ENCODE results near the gene VGLL4. TPM values are rescaled to one million over a fixed set of nuclear protein-coding genes. Genes with fewer than 3 reads are reported as not detected.

VGLL4 gene
- total RNA-seq, 1 experiment from 2014 or later, result 46.3 TPM

- Histone ChIP-seq H2AFZ (ENCODE audit: low read length) (no peak overlapping the region), H3K79me2 (ENCODE audit: low read length) (no peaks in the 10 kb centered on the region), H3K27me3 (ENCODE audit: low read length) (no peaks in the 10 kb centered on the region), H3K9me2 (replicated peaks; ENCODE audit: low read length) (no peaks in the 10 kb centered on the region), H3K27ac (ENCODE audit: low read length) (no peak overlapping the region), H3K4me1 (ENCODE audit: insufficient read depth, low read length) (peaks cover 12% of the 10 kb centered on the region), H3K9ac (ENCODE audit: low read length) (no peak overlapping the region), H3K4me3 (ENCODE audit: low read length) (no peak overlapping the region), H3K4me2 (ENCODE audit: low read length) (no peak overlapping the region), H3K9me3 (ENCODE audit: low read length) (no peaks in the 10 kb centered on the region), H3F3A (ENCODE audit: low read length, unreplicated experiment) (no peaks in the 10 kb centered on the region), H3K36me3 (ENCODE audit: low read depth, low read length) (no peaks in the 10 kb centered on the region), H4K20me1 (ENCODE audit: low read length) (no peaks in the 10 kb centered on the region)
- TF ChIP-seq EZH2 (IDR thresholded peaks at IDR 0.05; ENCODE audit: low read length, unreplicated experiment), result no peak
- intact Hi-C loops (cut with micrococcal nuclease), result no loop called here
- ChIA-PET CTCF (no interaction called here), POLR2A (ENCODE audit: unreplicated experiment) (no interaction called here)
- no peak for DNase-seq
- no TSS peak for BruUV-seq (replicated peaks)
- ATAC-seq, result no peak
Observed at GRCh38 chr3:11543141-11543947, 100.4 kb downstream of the VGLL4 start.

GRCh38 chr3:11542551-11542950 lies 101.2 kb downstream of the VGLL4 start:
- H3K27ac ChIP-seq (ENCODE audit: low read length), result no peak overlapping the region
- no peak for TF ChIP-seq EZH2phosphoT487 (IDR thresholded peaks at IDR 0.05; ENCODE audit: borderline replicate concordance, low read length)
- no peak for TF ChIP-seq EZH2 (IDR thresholded peaks at IDR 0.05; ENCODE audit: low read length, unreplicated experiment)
- no peak for TF ChIP-seq CTCF (conservative IDR thresholded peaks at IDR 0.05; ENCODE audit: low read depth, low read length)
- no peak overlapping the region for H2AFZ ChIP-seq (ENCODE audit: low read length)
- H3K36me3 ChIP-seq (ENCODE audit: low read depth, low read length), result no peaks in the 10 kb centered on the region
- no peaks in the 10 kb centered on the region for H3F3A ChIP-seq (ENCODE audit: low read length, unreplicated experiment)
- no peaks in the 10 kb centered on the region for H3K9me2 ChIP-seq (replicated peaks; ENCODE audit: low read length)
- H4K20me1 ChIP-seq (ENCODE audit: low read length), result no peaks in the 10 kb centered on the region
- H3K9me3 ChIP-seq (ENCODE audit: low read length), result no peaks in the 10 kb centered on the region
- ATAC-seq (no peak), DNase-seq (no peak)
- CTCF ChIA-PET, result no interaction called here
- no peak overlapping the region for H3K9ac ChIP-seq (ENCODE audit: low read length)
- intact Hi-C loops (cut with micrococcal nuclease), result no loop called here
- no peak overlapping the region for H3K4me3 ChIP-seq (ENCODE audit: low read length)
- H3K27me3 ChIP-seq (ENCODE audit: low read length), result no peaks in the 10 kb centered on the region
- H3K4me1 ChIP-seq (ENCODE audit: insufficient read depth, low read length), result peaks cover 12% of the 10 kb centered on the region
- no peaks in the 10 kb centered on the region for H3K79me2 ChIP-seq (ENCODE audit: low read length)
- no TSS peak for BruUV-seq (replicated peaks)
- no peak overlapping the region for H3K4me2 ChIP-seq (ENCODE audit: low read length)
- POLR2A ChIA-PET (ENCODE audit: unreplicated experiment), result no interaction called here

- H3F3A ChIP-seq (ENCODE audit: low read length, unreplicated experiment), result no peaks in the 10 kb centered on the region
- DNase-seq (no peak), ATAC-seq (no peak)
- no peak overlapping the region for H3K9ac ChIP-seq (ENCODE audit: low read length)
- H3K27me3 ChIP-seq (ENCODE audit: low read length), result no peaks in the 10 kb centered on the region
- H3K27ac ChIP-seq (ENCODE audit: low read length), result no peak overlapping the region
- intact Hi-C loops (cut with micrococcal nuclease), result no loop called here
- no TSS peak for BruUV-seq (replicated peaks)
- no peaks in the 10 kb centered on the region for H4K20me1 ChIP-seq (ENCODE audit: low read length)
- peaks cover 12% of the 10 kb centered on the region for H3K4me1 ChIP-seq (ENCODE audit: insufficient read depth, low read length)
- POLR2A ChIA-PET (ENCODE audit: unreplicated experiment), result no interaction called here
- no peaks in the 10 kb centered on the region for H3K79me2 ChIP-seq (ENCODE audit: low read length)
- CTCF ChIA-PET, result no interaction called here
- H3K36me3 ChIP-seq (ENCODE audit: low read depth, low read length), result no peaks in the 10 kb centered on the region
- no peaks in the 10 kb centered on the region for H3K9me2 ChIP-seq (replicated peaks; ENCODE audit: low read length)
- no peaks in the 10 kb centered on the region for H3K9me3 ChIP-seq (ENCODE audit: low read length)
- TF ChIP-seq CTCF (conservative IDR thresholded peaks at IDR 0.05; ENCODE audit: low read depth, low read length) (no peak), EZH2 (IDR thresholded peaks at IDR 0.05; ENCODE audit: low read length, unreplicated experiment) (no peak), EZH2phosphoT487 (IDR thresholded peaks at IDR 0.05; ENCODE audit: borderline replicate concordance, low read length) (no peak)
- no peak overlapping the region for H2AFZ ChIP-seq (ENCODE audit: low read length)
- H3K4me3 ChIP-seq (ENCODE audit: low read length), result no peak overlapping the region
- no peak overlapping the region for H3K4me2 ChIP-seq (ENCODE audit: low read length)
Observed at GRCh38 chr3:11541321-11542303, 102.1 kb downstream of the VGLL4 start.

All from PC-3 (cell line).